CD4-positive, alpha-beta T cell (primary cell): ENCODE results near the gene KMO. TPM values are rescaled to one million over a fixed set of nuclear protein-coding genes. Genes with fewer than 3 reads are reported as not detected.

Source experiments
- ATAC-seq: fragments of 200-7000 bp; cut with Tn5 transposase; one replicate; pipeline ENCODE4 v1.10.0; 2022; ENCODE audit warnings: mild to moderate bottlenecking; ENCODE audit not compliant: poor library complexity
- CTCF ChIA-PET: fragments of 350-600 bp; sonication (Branson Sonifier 250); formaldehyde crosslinking; loops from one replicate; lab custom pipeline; 2021; ENCODE audit warnings: antibody characterized with exemption, inconsistent platforms; lab: Charles Lee
- POLR2A ChIA-PET: fragments of 350-600 bp; sonication (Branson Sonifier 250); formaldehyde crosslinking; loops from one replicate; lab custom pipeline; 2021; ENCODE audit warnings: antibody characterized with exemption, inconsistent platforms; lab: Charles Lee
- DNase-seq, 14 experiments: peaks; one replicate each; pipeline ENCODE4 v3.0.0-alpha.2; 2013 to 2020; ENCODE audit warnings: mixed read lengths in 2 of 14
- H3K27ac ChIP-seq, 2 donors: one replicate each; pipeline versions ENCODE4 v1.5.1 to v1.7.0; 2013; ENCODE audit warnings: low read length in 2 of 2, low read depth in 1 of 2, mild to moderate bottlenecking in 1 of 2
- H3K27me3 ChIP-seq, 2 experiments: 1 replicate in 1 of 2; 2 replicates in 1 of 2; pipeline versions ENCODE4 v1.6.1 to v1.7.0; 2013; ENCODE audit warnings: low read length in 2 of 2, control low read depth in 1 of 2, mild to moderate bottlenecking in 1 of 2, moderate library complexity in 1 of 2; ENCODE audit not compliant: insufficient read depth in 2 of 2, control insufficient read depth in 1 of 2
- H3K36me3 ChIP-seq: one replicate; pipeline ENCODE4 v1.6.1; 2013; ENCODE audit warnings: low read length, control low read depth; ENCODE audit not compliant: insufficient read depth
- H3K4me1 ChIP-seq: one replicate; pipeline ENCODE4 v1.6.1; 2013; ENCODE audit warnings: low read length, control low read depth; ENCODE audit not compliant: insufficient read depth
- H3K4me3 ChIP-seq: one replicate; pipeline ENCODE4 v1.5.1; 2013; ENCODE audit warnings: mild to moderate bottlenecking, low read length, moderate library complexity
- H3K9me3 ChIP-seq, 2 experiments: 1 replicate in 1 of 2; 2 replicates in 1 of 2; pipeline versions ENCODE4 v1.6.1 to v1.7.0; 2013; ENCODE audit warnings: low read length in 2 of 2, mild to moderate bottlenecking in 2 of 2, control low read depth in 1 of 2, moderate library complexity in 1 of 2; ENCODE audit not compliant: control insufficient read depth in 1 of 2, insufficient read depth in 1 of 2
- H3K27ac Mint-ChIP-seq: one replicate; pipeline ENCODE4 v1.8.0; 2020; ENCODE audit warnings: mixed read lengths
- H3K27me3 Mint-ChIP-seq: one replicate; pipeline ENCODE4 v1.8.0; 2021; ENCODE audit warnings: mixed read lengths
- H3K36me3 Mint-ChIP-seq: one replicate; pipeline ENCODE4 v1.8.0; 2021; ENCODE audit warnings: low read depth, mixed read lengths
- H3K4me1 Mint-ChIP-seq: one replicate; pipeline ENCODE4 v1.8.0; 2021; ENCODE audit warnings: low read depth, mixed read lengths
- H3K4me3 Mint-ChIP-seq: one replicate; pipeline ENCODE4 v1.8.0; 2020; ENCODE audit warnings: mild to moderate bottlenecking, mixed read lengths
- H3K9me3 Mint-ChIP-seq: one replicate; pipeline ENCODE4 v1.8.0; 2020; ENCODE audit warnings: mixed read lengths
- intact Hi-C, 2 experiments: fragments of 100-400 bp; cut with DNase I in 1 of 2; cut with micrococcal nuclease in 1 of 2; formaldehyde crosslinking; loops; one replicate each; pipeline versions ENCODE4 v1.15.1 to v1.9.0; 2023 to 2025; cut with DNase I, micrococcal nuclease
- total RNA-seq, 174 experiments: library from RNA in 2 of 174; stranded (reverse) in 2 of 174; gene quantifications; one replicate each; pipeline ENCODE4 v1.2.3 and lab custom pipeline; 2021 to 2026
- TF ChIP-seq, protein P1 (sequence below): fragments of 200-600 bp; IDR thresholded peaks from one replicate; pipeline ENCODE4 v1.8.0; 2022; ENCODE audit warnings: antibody characterized with exemption, mild to moderate bottlenecking

KMO gene
- total RNA-seq, 2 experiments from 2014 or later: not detected

DNA sequence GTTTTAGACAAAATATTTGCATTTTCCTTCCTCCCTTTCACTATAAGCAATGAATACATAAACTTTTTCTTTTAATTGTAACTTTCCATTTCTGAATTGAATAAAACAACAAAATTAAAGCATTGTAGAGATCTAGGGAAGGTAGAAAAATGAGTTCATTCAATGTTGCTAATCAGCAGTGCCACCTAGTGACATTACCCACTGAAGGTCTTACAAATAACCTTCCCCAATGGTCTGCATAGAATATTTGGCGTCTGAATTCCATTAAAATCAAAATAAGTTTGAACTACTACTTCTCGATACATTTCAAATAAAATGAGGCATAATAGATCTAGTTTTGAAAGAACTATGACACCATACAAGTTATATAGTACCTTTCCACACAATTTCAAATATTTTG lies 32.3 kb upstream of the KMO start:
- DNase-seq: no peak
- Mint-ChIP-seq H3K27ac (no peak overlapping the region), H3K36me3 (peaks cover 86% of the 10 kb centered on the region), H3K27me3 (no peaks in the 10 kb centered on the region), H3K4me1 (no peaks in the 10 kb centered on the region), H3K4me3 (no peak overlapping the region), H3K9me3 (no peaks in the 10 kb centered on the region)
- no peaks in the 10 kb centered on the region for H3K27me3 ChIP-seq
- intact Hi-C loops: no loop called here
- H3K36me3 ChIP-seq: peaks cover 85% of the 10 kb centered on the region
- ChIA-PET CTCF (no interaction called here), POLR2A (no interaction called here)
- H3K4me3 ChIP-seq: no peak overlapping the region
- H3K4me1 ChIP-seq: no peaks in the 10 kb centered on the region
- no peaks in the 10 kb centered on the region for H3K9me3 ChIP-seq
- TF ChIP-seq, protein P1, sequence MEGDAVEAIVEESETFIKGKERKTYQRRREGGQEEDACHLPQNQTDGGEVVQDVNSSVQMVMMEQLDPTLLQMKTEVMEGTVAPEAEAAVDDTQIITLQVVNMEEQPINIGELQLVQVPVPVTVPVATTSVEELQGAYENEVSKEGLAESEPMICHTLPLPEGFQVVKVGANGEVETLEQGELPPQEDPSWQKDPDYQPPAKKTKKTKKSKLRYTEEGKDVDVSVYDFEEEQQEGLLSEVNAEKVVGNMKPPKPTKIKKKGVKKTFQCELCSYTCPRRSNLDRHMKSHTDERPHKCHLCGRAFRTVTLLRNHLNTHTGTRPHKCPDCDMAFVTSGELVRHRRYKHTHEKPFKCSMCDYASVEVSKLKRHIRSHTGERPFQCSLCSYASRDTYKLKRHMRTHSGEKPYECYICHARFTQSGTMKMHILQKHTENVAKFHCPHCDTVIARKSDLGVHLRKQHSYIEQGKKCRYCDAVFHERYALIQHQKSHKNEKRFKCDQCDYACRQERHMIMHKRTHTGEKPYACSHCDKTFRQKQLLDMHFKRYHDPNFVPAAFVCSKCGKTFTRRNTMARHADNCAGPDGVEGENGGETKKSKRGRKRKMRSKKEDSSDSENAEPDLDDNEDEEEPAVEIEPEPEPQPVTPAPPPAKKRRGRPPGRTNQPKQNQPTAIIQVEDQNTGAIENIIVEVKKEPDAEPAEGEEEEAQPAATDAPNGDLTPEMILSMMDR: no peak
- no peak for ATAC-seq
- no peak overlapping the region for H3K27ac ChIP-seq

DNA sequence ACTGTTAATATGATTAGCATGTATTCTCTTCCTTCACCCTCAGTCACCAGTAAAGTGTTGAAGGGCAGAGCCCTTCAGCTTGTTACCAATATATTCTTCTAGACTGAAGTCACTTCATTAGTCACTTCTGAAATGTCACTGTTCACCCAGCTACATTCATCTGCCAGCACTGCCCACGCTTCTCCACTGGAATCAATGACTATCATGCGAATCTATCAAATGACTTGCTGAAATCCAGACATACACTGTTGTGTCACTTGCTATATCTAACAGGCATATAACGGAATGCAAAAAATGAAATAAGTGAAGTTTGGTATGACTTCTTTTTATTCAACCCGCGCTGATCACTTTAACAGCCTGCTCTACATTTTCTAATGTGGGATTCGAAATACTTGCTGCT lies 28.7 kb upstream of the KMO start:
- ChIA-PET CTCF (no interaction called here), POLR2A (interaction anchor here (1.6 kb wide), 1 partner anchor 16 kb away, joined by 4 read pairs; the partner anchor contains the start of gene FH)
- Mint-ChIP-seq H3K4me3 (no peak overlapping the region), H3K27ac (no peak overlapping the region), H3K27me3 (no peaks in the 10 kb centered on the region), H3K9me3 (no peaks in the 10 kb centered on the region), H3K4me1 (no peaks in the 10 kb centered on the region), H3K36me3 (peaks cover 84% of the 10 kb centered on the region)
- H3K27me3 ChIP-seq: no peaks in the 10 kb centered on the region
- TF ChIP-seq, protein P1: no peak
- no peaks in the 10 kb centered on the region for H3K4me1 ChIP-seq
- ATAC-seq: no peak
- H3K27ac ChIP-seq: no peak overlapping the region
- no peaks in the 10 kb centered on the region for H3K9me3 ChIP-seq
- intact Hi-C loops: no loop called here
- DNase-seq: no peak
- peaks cover 82% of the 10 kb centered on the region for H3K36me3 ChIP-seq
- no peak overlapping the region for H3K4me3 ChIP-seq

DNA sequence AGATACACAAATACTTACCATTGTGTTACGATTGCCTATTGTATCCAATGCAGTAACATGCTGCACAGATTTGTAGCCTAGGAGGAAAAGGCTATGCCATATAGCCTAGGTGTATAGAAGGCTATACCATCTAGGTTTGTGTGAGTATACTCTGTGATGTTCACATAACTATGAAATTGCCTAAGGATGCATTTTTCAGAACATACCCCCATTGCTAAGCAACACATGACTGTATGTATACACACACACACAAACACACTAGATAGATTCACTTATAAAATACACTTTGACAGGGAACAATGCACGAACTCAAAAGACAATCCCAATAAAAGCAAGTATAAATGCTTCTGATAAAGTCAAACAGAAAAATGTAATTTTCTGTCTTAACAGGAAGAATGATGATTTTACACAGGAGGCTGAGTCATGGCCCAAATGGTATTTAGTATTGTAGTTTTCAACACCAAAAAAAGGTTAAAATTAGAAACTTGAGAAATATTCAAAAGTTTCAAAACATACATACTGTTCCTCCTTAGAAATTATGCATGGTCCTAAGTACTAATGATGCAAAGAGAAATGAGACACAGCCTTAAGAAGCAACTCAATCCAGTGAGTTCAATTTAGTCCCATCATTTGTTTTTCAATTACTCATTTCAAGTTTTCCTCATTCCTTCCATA lies 24.9 kb upstream of the KMO start:
- H3K27me3 Mint-ChIP-seq: no peaks in the 10 kb centered on the region
- ChIA-PET POLR2A (no interaction called here), CTCF (no interaction called here)
- Histone ChIP-seq H3K36me3 (peaks cover 85% of the 10 kb centered on the region), H3K4me1 (no peaks in the 10 kb centered on the region), H3K27me3 (no peaks in the 10 kb centered on the region), H3K4me3 (no peak overlapping the region), H3K9me3 (no peaks in the 10 kb centered on the region), H3K27ac (no peak overlapping the region)
- H3K4me1 Mint-ChIP-seq: no peaks in the 10 kb centered on the region
- no peaks in the 10 kb centered on the region for H3K9me3 Mint-ChIP-seq
- H3K36me3 Mint-ChIP-seq: peaks cover 86% of the 10 kb centered on the region
- DNase-seq: no peak
- H3K4me3 Mint-ChIP-seq: no peak overlapping the region
- ATAC-seq: no peak
- intact Hi-C loops: no loop called here
- TF ChIP-seq, protein P1: no peak
- H3K27ac Mint-ChIP-seq: no peak overlapping the region
